Inferior parietal cortex (tissue), 1 donor: ENCODE data around the gene ENHO.

Experiments used
- DNase-seq: peaks from one replicate; pipeline ENCODE4 v3.0.0-alpha.2; 2016; ENCODE audit errors: extremely low spot score

Gene ENHO

DNA sequence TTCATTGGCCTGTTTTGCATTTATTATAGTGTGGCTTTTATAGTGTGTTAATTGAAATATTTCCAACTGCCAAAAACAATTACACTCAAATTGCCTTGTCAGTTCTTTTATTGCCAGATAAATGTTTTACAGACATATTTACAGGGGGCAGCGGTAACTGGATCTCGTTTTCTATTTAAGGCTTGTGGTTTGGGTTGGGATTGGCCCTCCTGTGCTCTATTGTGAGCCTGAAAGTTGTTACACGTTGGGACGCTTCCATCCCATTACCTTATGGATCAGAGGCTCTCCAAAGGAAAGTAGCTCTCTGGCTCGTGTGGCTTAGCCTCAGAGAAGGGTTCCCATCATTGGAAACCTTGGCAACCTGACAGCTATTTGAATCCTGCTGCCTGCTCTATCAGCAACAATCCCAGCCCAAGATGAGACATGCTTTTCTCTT, 43.3 kb downstream of the ENHO start:
- no peak for DNase-seq

DNA sequence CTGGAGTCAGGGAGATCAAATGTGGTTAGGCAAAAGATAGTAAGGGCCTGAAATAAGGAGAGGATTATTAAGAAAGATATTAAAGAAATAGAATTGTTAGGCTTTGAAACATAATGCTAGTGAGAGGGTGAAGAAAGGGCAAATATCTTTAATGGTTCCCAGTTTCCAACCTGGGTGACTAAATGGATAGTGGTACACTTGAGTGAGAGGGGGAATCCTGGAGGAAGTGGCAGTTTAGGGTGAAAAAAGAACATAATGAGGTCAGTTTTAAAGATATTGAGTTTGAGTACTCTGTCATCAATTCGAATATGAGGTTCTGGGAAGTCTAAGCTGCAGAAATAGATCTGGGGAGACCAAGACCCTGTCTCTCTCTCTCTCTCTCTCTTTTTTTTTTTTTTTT, 45.2 kb downstream of the ENHO start:
- no peak for DNase-seq

DNA sequence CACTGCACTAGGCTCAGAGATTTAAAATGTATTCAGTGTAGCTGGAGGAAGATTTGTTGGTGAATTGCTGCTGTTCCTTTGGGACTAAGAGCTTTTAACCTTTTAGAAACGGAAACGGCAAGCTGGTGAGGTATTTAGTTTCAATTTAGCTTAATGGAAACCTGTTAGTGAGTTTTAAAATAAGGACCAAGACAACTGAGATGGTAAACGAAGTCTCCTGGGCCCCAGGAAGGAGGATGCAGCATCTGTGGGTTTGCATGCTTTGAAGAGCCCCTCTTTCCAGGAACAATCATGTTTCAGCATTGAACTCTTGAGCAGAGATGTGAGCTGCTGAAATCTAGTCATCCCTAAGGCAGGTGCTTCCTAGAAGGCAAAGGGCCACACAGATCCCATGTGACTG, 47.7 kb downstream of the ENHO start:
- DNase-seq, result no peak
